ENCODE measurements around the gene PCDHGA6.
A peak's percentile ranks its signal among the peaks of the same experiment; 100 is the strongest.

PCDHGA6 gene

DNA sequence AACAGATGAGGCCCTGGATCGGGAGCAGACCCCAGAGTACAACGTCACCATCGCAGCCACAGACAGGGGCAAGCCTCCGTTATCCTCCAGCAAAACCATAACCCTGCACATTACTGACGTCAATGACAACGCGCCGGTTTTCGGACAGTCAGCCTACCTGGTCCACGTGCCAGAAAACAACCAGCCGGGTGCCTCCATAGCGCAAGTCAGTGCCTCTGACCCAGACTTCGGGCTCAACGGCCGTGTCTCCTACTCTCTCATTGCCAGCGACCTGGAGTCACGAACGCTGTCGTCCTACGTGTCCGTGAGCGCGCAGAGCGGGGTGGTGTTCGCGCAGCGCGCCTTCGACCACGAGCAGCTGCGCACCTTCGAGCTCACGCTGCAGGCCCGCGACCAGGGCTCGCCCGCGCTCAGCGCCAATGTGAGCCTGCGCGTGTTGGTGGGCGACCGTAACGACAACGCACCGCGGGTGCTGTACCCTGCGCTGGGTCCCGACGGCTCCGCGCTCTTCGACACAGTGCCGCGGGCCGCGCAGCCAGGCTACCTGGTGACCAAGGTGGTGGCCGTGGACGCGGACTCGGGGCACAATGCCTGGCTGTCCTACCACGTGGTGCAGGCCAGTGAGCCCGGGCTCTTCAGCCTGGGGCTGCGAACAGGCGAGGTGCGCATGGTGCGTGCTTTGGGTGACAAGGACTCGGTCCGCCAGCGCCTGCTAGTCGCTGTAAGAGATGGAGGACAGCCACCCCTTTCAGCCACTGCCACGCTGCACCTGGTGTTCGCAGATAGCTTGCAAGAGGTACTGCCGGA is 45.6 kb downstream of the PCDHGA6 start:
- H3K27ac ChIP-seq (ENCODE audit: low read length) = no peak overlapping the region
- H3K4me1 ChIP-seq (ENCODE audit: control insufficient read depth, low read depth, low read length) = no peaks in the 10 kb centered on the region
- no peak overlapping the region for H3K4me3 ChIP-seq (ENCODE audit: low read length)
- H3K27me3 ChIP-seq (ENCODE audit: control insufficient read depth, insufficient read depth, low read length) = peaks cover 8% of the 10 kb centered on the region
- H3K36me3 ChIP-seq (ENCODE audit: control insufficient read depth, low read depth, low read length) = no peaks in the 10 kb centered on the region
- H3K9ac ChIP-seq (ENCODE audit: low read length) = no peak overlapping the region
- H3K9me3 ChIP-seq (ENCODE audit: control insufficient read depth, low read depth, low read length) = peaks cover 42% of the 10 kb centered on the region

DNA sequence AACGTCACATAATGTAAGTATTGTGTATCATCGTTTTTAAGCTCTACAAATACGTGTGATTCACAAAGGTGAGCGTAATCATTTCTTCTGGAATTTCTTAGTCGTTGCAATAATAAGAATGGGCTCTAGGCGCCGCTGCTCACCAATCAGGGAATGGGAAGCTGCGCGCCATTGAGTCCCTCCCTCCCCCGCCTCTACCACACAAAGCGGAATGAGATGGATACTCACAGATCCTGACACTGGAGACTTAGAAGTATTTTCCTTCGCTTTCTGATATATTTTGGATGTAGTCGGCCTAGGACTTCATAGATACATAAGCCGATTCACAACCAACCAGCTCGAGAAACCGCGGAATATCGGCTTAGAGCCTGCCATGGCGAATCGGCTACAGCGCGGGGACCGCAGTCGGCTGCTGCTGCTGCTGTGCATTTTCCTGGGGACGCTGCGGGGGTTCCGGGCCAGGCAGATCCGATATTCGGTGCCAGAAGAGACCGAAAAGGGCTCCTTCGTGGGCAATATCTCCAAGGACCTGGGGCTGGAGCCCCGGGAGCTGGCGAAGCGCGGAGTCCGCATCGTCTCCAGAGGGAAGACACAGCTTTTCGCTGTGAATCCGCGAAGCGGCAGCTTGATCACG is 47.3 kb downstream of the PCDHGA6 start, which contains the start of gene PCDHGA11:
Gene PCDHGA11, plus strand, starts transcription at position 197 of the 634 bp plus-strand sequence. Its CDS starts 177 bp downstream, at position 374.
- Histone ChIP-seq H3K9me3 (ENCODE audit: control insufficient read depth, low read depth, low read length) (peaks cover 51% of the 10 kb centered on the region), H3K27ac (ENCODE audit: low read length) (no peak within 1 kb of the TSS), H3K9ac (ENCODE audit: low read length) (no peak within 1 kb of the TSS), H3K4me3 (ENCODE audit: low read length) (peak within 1 kb of the TSS; percentile 5), H3K4me1 (ENCODE audit: control insufficient read depth, low read depth, low read length) (no peaks in the 10 kb centered on the region), H3K27me3 (ENCODE audit: control insufficient read depth, insufficient read depth, low read length) (peaks cover 8% of the 10 kb centered on the region), H3K36me3 (ENCODE audit: control insufficient read depth, low read depth, low read length) (no peaks in the 10 kb centered on the region)

DNA sequence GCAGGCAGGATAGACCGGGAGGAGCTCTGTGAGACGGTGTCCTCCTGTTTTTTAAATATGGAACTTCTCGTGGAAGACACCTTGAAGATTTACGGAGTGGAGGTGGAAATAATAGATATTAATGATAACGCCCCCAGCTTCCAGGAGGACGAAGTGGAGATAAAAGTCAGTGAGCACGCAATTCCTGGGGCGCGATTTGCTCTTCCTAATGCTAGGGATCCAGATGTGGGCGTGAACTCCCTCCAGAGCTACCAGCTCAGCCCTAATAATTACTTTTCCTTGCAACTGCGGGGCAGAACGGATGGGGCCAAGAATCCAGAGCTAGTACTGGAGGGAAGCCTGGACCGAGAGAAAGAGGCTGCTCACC is 47.8 kb downstream of the PCDHGA6 start:
- H3K9ac ChIP-seq (ENCODE audit: low read length) = no peak overlapping the region
- peaks cover 8% of the 10 kb centered on the region for H3K27me3 ChIP-seq (ENCODE audit: control insufficient read depth, insufficient read depth, low read length)
- no peak overlapping the region for H3K4me3 ChIP-seq (ENCODE audit: low read length)
- H3K4me1 ChIP-seq (ENCODE audit: control insufficient read depth, low read depth, low read length) = no peaks in the 10 kb centered on the region
- H3K9me3 ChIP-seq (ENCODE audit: control insufficient read depth, low read depth, low read length) = peaks cover 56% of the 10 kb centered on the region
- no peaks in the 10 kb centered on the region for H3K36me3 ChIP-seq (ENCODE audit: control insufficient read depth, low read depth, low read length)
- no peak overlapping the region for H3K27ac ChIP-seq (ENCODE audit: low read length)

DNA sequence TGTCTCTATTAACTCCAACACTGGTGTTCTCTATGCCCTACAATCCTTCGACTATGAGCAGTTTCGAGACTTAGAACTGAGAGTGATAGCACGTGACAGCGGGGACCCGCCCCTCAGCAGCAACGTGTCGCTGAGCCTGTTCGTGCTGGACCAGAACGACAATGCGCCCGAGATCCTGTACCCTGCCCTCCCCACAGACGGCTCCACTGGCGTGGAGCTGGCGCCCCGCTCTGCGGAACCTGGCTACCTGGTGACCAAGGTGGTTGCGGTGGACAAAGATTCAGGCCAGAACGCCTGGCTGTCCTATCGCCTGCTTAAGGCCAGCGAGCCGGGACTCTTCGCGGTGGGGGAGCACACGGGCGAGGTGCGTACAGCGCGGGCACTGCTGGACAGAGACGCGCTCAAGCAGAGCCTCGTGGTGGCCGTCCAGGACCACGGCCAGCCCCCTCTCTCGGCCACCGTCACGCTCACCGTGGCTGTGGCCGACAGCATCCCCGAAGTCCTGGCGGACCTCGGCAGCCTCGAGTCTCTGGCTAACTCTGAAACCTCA is 49.1 kb downstream of the PCDHGA6 start:
- Histone ChIP-seq H3K9ac (ENCODE audit: low read length) (no peak overlapping the region), H3K27me3 (ENCODE audit: control insufficient read depth, insufficient read depth, low read length) (peaks cover 8% of the 10 kb centered on the region), H3K27ac (ENCODE audit: low read length) (no peak overlapping the region), H3K9me3 (ENCODE audit: control insufficient read depth, low read depth, low read length) (peaks cover 69% of the 10 kb centered on the region), H3K4me3 (ENCODE audit: low read length) (no peak overlapping the region), H3K36me3 (ENCODE audit: control insufficient read depth, low read depth, low read length) (no peaks in the 10 kb centered on the region), H3K4me1 (ENCODE audit: control insufficient read depth, low read depth, low read length) (no peaks in the 10 kb centered on the region)

DNA sequence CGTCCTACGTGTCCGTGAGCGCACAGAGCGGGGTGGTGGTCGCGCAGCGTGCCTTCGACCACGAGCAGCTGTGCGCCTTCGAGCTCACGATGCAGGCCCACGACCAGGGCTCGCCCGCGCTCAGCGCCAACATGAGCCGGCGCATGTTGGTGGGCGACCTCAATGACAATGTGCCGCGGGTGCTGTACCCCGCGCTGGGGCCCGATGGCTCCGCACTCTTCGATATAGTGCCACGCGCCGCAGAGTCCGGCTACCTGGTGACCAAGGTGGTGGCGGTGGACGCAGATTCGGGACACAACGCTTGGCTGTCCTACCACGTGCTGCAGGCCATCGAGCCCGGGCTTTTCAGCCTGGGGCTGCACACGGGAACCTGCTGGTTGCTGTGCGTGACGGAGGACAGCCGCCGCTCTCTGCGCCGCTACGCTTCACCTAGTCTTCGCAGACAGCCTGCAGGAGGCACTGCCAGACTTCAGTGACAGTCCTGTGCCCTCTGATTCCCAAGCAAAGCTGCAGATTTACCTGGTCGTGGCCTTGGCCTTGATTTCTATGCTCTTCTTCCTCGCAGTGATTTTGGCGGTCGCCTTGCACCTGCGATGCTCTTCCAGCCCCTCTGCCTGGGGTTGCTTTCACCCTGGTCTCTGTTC is 54.2 kb downstream of the PCDHGA6 start:
- Histone ChIP-seq H3K36me3 (ENCODE audit: control insufficient read depth, low read depth, low read length) (no peaks in the 10 kb centered on the region), H3K4me1 (ENCODE audit: control insufficient read depth, low read depth, low read length) (no peaks in the 10 kb centered on the region), H3K9me3 (ENCODE audit: control insufficient read depth, low read depth, low read length) (peaks cover 56% of the 10 kb centered on the region), H3K27me3 (ENCODE audit: control insufficient read depth, insufficient read depth, low read length) (no peaks in the 10 kb centered on the region), H3K27ac (ENCODE audit: low read length) (no peak overlapping the region), H3K4me3 (ENCODE audit: low read length) (no peak overlapping the region), H3K9ac (ENCODE audit: low read length) (no peak overlapping the region)

Measured in iPS-18a (cell line).